Ovary (tissue), 9 donors: Measurements from ENCODE around the gene WNK2. TPM values are rescaled to one million over a fixed set of nuclear protein-coding genes. Genes with fewer than 3 reads are reported as not detected.
A peak's percentile ranks its signal among the peaks of the same experiment; 100 is the strongest.

Source experiments
- DNase-seq, 5 donors: peaks; one replicate each; pipeline ENCODE4 v3.0.0-alpha.2; 2019 to 2020
- H3K27ac ChIP-seq, 2 donors: fragments of 200-600 bp; one replicate each; pipeline versions ENCODE4 v1.5.1 to v1.8.0; 2019 to 2022
- H3K27me3 ChIP-seq: fragments of 200-600 bp; one replicate; pipeline ENCODE4 v1.8.0; 2022
- H3K36me3 ChIP-seq: fragments of 200-600 bp; sonication (generic); one replicate; pipeline ENCODE4 v1.5.1; 2019
- H3K4me1 ChIP-seq: one replicate; pipeline ENCODE4 v1.8.1; 2013; ENCODE audit warnings: mild to moderate bottlenecking, moderate library complexity; ENCODE audit not compliant: insufficient read depth
- H3K4me3 ChIP-seq: fragments of 200-600 bp; sonication (generic); one replicate; pipeline ENCODE4 v1.5.1; 2017
- H3K9me3 ChIP-seq, 2 donors: fragments of 200-600 bp in 1 of 2; sonication (generic) in 1 of 2; one replicate each; pipeline versions ENCODE4 v1.5.1 to v1.8.1; 2013 to 2019; ENCODE audit warnings: mild to moderate bottlenecking in 1 of 2, moderate library complexity in 1 of 2
- EP300 ChIP-seq: sonication (generic); formaldehyde crosslinking; IDR thresholded peaks from one replicate; pipeline ENCODE4 v1.6.1; 2017; ENCODE audit warnings: antibody characterized with exemption
- POLR2A ChIP-seq: fragments of 450-650 bp; IDR thresholded peaks from one replicate; pipeline ENCODE4 v1.6.1; 2017; ENCODE audit warnings: antibody characterized with exemption, mild to moderate bottlenecking, moderate library complexity
- WGBS, 3 donors: extraction: QIAGEN DNeasy Blood & Tissue Kit in 1 of 3; methylation state at CpG; one replicate each; pipeline versions ENCODE4 v1.1.5 to v1.1.7; 2013 to 2017; 5-methylcytosine and 5-hydroxymethylcytosine counted together
- intact Hi-C, 4 donors: fragments of 100-400 bp; cut with DNase I; formaldehyde crosslinking; loops; one replicate each; pipeline versions ENCODE4 v1.11.0 to v1.15.1; 2022 to 2023
- polyA plus RNA-seq, 2 donors: library from polyadenylated mRNA; stranded (reverse); fragments of 200-250 nt in 1 of 2; fragments of 350-450 nt in 1 of 2; fragmentation: Illumina TruSeq in 1 of 2; extraction: RNeasy Lipid Tissue Mini Kit (QIAGEN cat#74804) in 1 of 2; gene quantifications; one replicate each; pipeline ENCODE4 v1.2.3, GENCODE V29; 2013 to 2014
- total RNA-seq, 7 donors: library from RNA; depleted of rRNA in 2 of 7; stranded (reverse); fragments of >200 nt in 2 of 7; fragmentation: NEBNext Ultra II Directional in 3 of 7; extraction: Animal tissue kit (Norgen Biotek cat#: 25700) in 3 of 7; gene quantifications; one replicate each; pipeline versions ENCODE4 v1.1.0 to v1.2.4, GENCODE V29; 2016 to 2023
- TF ChIP-seq, protein P1 (sequence below), 3 donors: fragments of 450-650 bp in 2 of 3; fragments of 200-600 bp in 1 of 3; IDR thresholded peaks; one replicate each; pipeline versions ENCODE4 v1.5.1 to v1.8.0; 2016 to 2022; ENCODE audit warnings: antibody characterized with exemption in 3 of 3, mild to moderate bottlenecking in 1 of 3
- donor health status: DM: no; HTN: no; CAD: no; lungs with moderate emphysema.
- donor health status: DM: no; HTN: no; CAD: no.
- donor health status: Bipolar disorder and iron deficiency.
- donor health status: DM: yes; HTN: yes; CAD: no.
- donor health status: DM: no; HTN: no; CAD: no.
- donor health status: DM: yes; HTN: yes; CAD: no.

WNK2 gene
- total and polyA plus RNA-seq, 9 donors, result 0.53 to 24.7 (median 4.4) TPM

DNA sequence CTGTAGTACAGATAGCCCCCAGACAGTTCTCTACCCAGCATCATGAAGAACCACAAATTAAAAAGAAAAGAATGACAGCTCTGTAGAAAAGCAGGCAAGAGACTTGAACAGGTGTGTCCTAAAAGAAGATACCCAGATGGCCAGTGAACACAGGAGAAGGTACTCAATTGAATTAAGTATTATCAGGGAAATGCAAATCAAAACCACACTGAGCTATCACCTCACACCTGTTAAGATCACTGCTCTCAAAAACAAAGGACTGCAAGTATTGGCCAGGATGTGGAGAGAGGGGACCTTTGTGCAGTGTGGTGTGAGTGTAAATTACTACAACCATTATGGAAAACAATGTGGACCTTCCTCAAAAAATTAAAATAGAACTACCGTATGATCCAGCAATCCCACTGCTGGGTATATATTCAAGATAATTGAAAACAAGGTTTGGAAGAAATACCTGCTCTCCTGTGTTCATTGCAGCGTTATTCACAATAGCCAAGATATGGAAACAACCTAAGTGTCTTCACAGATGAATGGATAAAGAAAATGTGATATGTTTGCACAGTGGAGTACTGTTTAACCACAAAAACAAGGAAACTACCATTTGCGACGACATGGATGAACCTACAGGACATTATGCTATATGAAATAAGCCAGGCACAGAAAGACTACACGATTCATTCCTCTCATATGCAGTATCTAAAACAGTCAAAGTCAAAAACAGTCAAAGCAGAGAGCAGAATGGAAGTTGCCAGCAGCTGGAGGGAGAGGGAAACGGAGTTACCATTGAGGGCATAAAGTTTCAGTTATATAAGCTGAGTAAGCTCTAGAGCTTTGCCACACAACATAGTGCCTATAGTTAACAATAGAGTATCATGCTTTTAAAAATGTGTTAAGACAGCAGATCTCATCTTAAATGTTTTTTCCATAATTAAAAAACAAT, 102.6 kb downstream of the WNK2 start:
- Histone ChIP-seq H3K36me3 (no peaks in the 10 kb centered on the region), H3K27me3 (no peaks in the 10 kb centered on the region), H3K9me3 (no peaks in the 10 kb centered on the region), H3K4me1 (no peaks in the 10 kb centered on the region), H3K4me3 (no peak overlapping the region), H3K27ac (no peak overlapping the region)
- intact Hi-C loops, result loop anchor here in 1 of 4 donors (5.0 kb wide), 1 partner anchor 49 kb away; no protein-coding TSS in a partner anchor
- TF ChIP-seq POLR2A, result no peak
- TF ChIP-seq, protein P1, sequence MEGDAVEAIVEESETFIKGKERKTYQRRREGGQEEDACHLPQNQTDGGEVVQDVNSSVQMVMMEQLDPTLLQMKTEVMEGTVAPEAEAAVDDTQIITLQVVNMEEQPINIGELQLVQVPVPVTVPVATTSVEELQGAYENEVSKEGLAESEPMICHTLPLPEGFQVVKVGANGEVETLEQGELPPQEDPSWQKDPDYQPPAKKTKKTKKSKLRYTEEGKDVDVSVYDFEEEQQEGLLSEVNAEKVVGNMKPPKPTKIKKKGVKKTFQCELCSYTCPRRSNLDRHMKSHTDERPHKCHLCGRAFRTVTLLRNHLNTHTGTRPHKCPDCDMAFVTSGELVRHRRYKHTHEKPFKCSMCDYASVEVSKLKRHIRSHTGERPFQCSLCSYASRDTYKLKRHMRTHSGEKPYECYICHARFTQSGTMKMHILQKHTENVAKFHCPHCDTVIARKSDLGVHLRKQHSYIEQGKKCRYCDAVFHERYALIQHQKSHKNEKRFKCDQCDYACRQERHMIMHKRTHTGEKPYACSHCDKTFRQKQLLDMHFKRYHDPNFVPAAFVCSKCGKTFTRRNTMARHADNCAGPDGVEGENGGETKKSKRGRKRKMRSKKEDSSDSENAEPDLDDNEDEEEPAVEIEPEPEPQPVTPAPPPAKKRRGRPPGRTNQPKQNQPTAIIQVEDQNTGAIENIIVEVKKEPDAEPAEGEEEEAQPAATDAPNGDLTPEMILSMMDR (IDR thresholded peaks at IDR 0.05), result no peak
- TF ChIP-seq EP300, result no peak
- DNase-seq, result no peak
- WGBS, 3 donors, result 83 to 86% (median 85%) methylated on average over 6 of the region's 6 CpGs

DNA sequence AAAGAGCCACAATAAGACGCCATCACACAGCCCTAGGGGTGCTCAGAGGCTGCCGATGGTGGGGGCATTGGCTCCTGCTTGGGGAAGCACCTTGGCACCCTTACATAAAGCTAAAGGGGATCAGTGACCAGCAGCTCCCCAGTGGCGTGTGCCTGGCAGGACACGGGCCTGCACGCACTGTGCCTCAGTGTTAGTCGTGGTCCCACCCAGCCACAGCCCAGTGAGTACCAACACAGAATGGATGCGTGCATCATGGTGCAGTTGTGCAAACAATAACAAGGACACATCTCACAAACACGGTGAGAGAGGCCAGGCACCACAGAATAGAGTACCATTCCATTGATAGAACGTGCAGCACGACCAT, 103.2 kb downstream of the WNK2 start:
- H3K36me3 ChIP-seq, result no peaks in the 10 kb centered on the region
- no peak overlapping the region for H3K27ac ChIP-seq
- no peaks in the 10 kb centered on the region for H3K4me1 ChIP-seq
- H3K4me3 ChIP-seq, result no peak overlapping the region
- intact Hi-C loops, result loop anchor here in 1 of 4 donors (5.0 kb wide), 1 partner anchor 50 kb away; no protein-coding TSS in a partner anchor
- TF ChIP-seq, protein P1 (IDR thresholded peaks at IDR 0.05), result no peak
- TF ChIP-seq POLR2A, result no peak
- no peak for TF ChIP-seq EP300
- H3K9me3 ChIP-seq, result no peaks in the 10 kb centered on the region
- H3K27me3 ChIP-seq, result no peaks in the 10 kb centered on the region
- DNase-seq, result no peak
- 89 to 93% (median 89%) methylated on average over 10 of the region's 10 CpGs for WGBS, 3 donors

DNA sequence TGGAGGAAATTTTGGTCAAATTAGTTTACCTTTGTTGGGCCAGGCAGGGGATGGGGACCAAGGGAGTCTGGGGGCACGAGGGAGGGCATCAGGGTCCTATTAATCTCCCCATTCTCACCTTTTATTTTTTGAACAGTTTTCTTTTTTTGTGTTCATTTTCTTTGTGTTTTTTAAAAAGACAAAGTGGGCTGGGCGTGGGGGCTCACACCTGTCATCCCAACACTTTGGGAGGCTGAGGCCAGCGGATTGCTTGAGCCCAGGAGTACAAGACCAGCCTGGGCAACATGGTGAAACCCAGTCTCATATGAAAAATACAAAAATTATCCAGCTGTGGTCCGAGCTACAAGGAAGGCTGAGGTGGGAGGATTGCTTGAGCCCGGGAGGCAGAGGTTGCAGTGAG, 103.7 kb downstream of the WNK2 start:
- TF ChIP-seq POLR2A (no peak), EP300 (no peak)
- TF ChIP-seq, protein P1 (IDR thresholded peaks at IDR 0.05), result no peak
- WGBS, 3 donors, result 70 to 79% (median 77%) methylated on average over 5 of the region's 5 CpGs
- Histone ChIP-seq H3K27me3 (no peaks in the 10 kb centered on the region), H3K4me1 (no peaks in the 10 kb centered on the region), H3K27ac (no peak overlapping the region), H3K4me3 (no peak overlapping the region), H3K36me3 (no peaks in the 10 kb centered on the region), H3K9me3 (no peaks in the 10 kb centered on the region)
- no peak for DNase-seq
- intact Hi-C loops, result loop anchor here in 1 of 4 donors (5.0 kb wide), 1 partner anchor 50 kb away; no protein-coding TSS in a partner anchor

DNA sequence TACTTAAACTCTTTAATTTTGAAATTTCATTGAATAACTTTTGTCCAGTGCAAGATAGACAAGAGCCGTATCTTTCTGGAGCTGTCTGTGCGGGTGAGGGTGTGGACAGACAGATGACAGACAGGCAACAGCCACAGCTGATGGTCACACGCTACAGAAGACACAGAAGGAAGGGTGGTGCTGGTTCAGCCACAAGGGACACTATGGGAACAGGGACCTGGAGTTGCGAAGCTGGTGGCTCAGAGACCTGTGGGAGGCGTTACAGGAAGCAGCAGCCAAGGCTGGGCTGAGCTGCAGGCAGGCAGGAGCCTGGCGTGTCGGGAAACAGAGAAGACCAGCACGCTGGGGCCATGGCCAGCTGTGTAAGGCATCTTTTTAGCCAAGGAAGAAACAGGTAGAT, 104.4 kb downstream of the WNK2 start:
- Histone ChIP-seq H3K27me3 (no peaks in the 10 kb centered on the region), H3K9me3 (no peaks in the 10 kb centered on the region), H3K27ac (no peak overlapping the region), H3K4me1 (no peaks in the 10 kb centered on the region), H3K36me3 (no peaks in the 10 kb centered on the region), H3K4me3 (no peak overlapping the region)
- no peak for TF ChIP-seq POLR2A
- intact Hi-C loops, result loop anchor here in 1 of 4 donors (5.0 kb wide), 1 partner anchor 51 kb away; no protein-coding TSS in a partner anchor
- WGBS, 3 donors, result 71 to 84% (median 83%) methylated on average over 8 of the region's 8 CpGs
- peak in 1 of 5 donors; percentile 4 for DNase-seq
